Thyroid gland (tissue), 4 donors: ENCODE data around the gene MORC2. TPM values are rescaled to one million over a fixed set of nuclear protein-coding genes. Genes with fewer than 3 reads are reported as not detected.

Experiments
- DNase-seq, 2 donors: peaks; one replicate each; pipeline ENCODE4 v3.0.0-alpha.2; 2019
- H3K27ac ChIP-seq, 3 donors: fragments of 200-600 bp; sonication (generic); 1 replicate in 2 of 3; 2 replicates in 1 of 3; pipeline ENCODE4 v1.5.1; 2016 to 2019; ENCODE audit warnings: mild to moderate bottlenecking in 1 of 3, moderate library complexity in 1 of 3
- H3K27me3 ChIP-seq: fragments of 200-600 bp; sonication (generic); one replicate; pipeline ENCODE4 v1.5.1; 2019
- H3K36me3 ChIP-seq, 2 donors: fragments of 200-600 bp; sonication (generic); one replicate each; pipeline ENCODE4 v1.5.1; 2016 to 2019
- H3K4me1 ChIP-seq, 2 donors: fragments of 200-600 bp; sonication (generic); one replicate each; pipeline ENCODE4 v1.5.1; 2017 to 2019
- H3K4me3 ChIP-seq, 3 donors: fragments of 200-600 bp; sonication (generic); replicated peaks in 1 of 3; 1 replicate in 2 of 3; 2 replicates in 1 of 3; pipeline ENCODE4 v1.5.1; 2016; ENCODE audit warnings: mild to moderate bottlenecking in 1 of 3
- H3K9me3 ChIP-seq: fragments of 200-600 bp; sonication (generic); one replicate; pipeline ENCODE4 v1.5.1; 2017
- CTCF ChIP-seq, 6 experiments: fragments of 200-600 bp in 3 of 6; fragments of 450-650 bp in 3 of 6; sonication (generic) in 3 of 6; IDR thresholded peaks; one replicate each; pipeline ENCODE4 v1.5.1; 2016 to 2019; ENCODE audit warnings: antibody characterized with exemption in 6 of 6, mild to moderate bottlenecking in 2 of 6, inconsistent platforms in 1 of 6, moderate library complexity in 1 of 6
- POLR2A ChIP-seq, 2 donors: fragments of 450-650 bp; IDR thresholded peaks; one replicate each; pipeline ENCODE4 v1.6.1; 2017; ENCODE audit warnings: antibody characterized with exemption in 2 of 2, mild to moderate bottlenecking in 2 of 2, moderate library complexity in 1 of 2
- WGBS, 2 donors: methylation state at CpG; one replicate each; pipeline ENCODE4 v1.1.5; 2017; 5-methylcytosine and 5-hydroxymethylcytosine counted together
- intact Hi-C: fragments of 100-400 bp; cut with DNase I; formaldehyde crosslinking; loops from one replicate; pipeline ENCODE4 v1.15.1; 2023
- total RNA-seq, 4 donors: library from RNA; depleted of rRNA; stranded (reverse); fragments of >200 nt; gene quantifications; one replicate each; pipeline ENCODE4 v1.2.3, GENCODE V29; 2016

MORC2 gene
- total RNA-seq, 4 donors from 2014 or later = 14.9 to 32.8 (median 24.6) TPM

- no peaks in the 10 kb centered on the region for H3K4me1 ChIP-seq
- peaks cover 94 to 96% of the 10 kb centered on the region in 2 donors for H3K36me3 ChIP-seq
- intact Hi-C loops = no loop called here
- H3K4me3 ChIP-seq = no peak overlapping the region
- H3K9me3 ChIP-seq = no peaks in the 10 kb centered on the region
- TF ChIP-seq CTCF (IDR thresholded peaks at IDR 0.05) = no peak
- TF ChIP-seq POLR2A (IDR thresholded peaks at IDR 0.05) = no peak
- H3K27ac ChIP-seq = no peak overlapping the region
- no peak for DNase-seq
- 96 to 97% methylated on average over 16 of the region's 16 CpGs for WGBS, 2 donors
- no peaks in the 10 kb centered on the region for H3K27me3 ChIP-seq
These were observed 35.9 kb downstream of the MORC2 start for GRCh38 chr22:30932661-30933060.

- WGBS, 2 donors = 90 to 99% methylated on average over 4 of the region's 4 CpGs
- H3K36me3 ChIP-seq = peaks cover 90 to 96% of the 10 kb centered on the region in 2 donors
These were observed 36.9 kb downstream of the MORC2 start for GRCh38 chr22:30931541-30932300.

GRCh38 chr22:30930228-30930627 lies 38.3 kb downstream of the MORC2 start:
- H3K9me3 ChIP-seq = no peaks in the 10 kb centered on the region
- intact Hi-C loops = no loop called here
- 89 to 97% methylated on average over 3 of the region's 3 CpGs for WGBS, 2 donors
- H3K4me3 ChIP-seq = no peak overlapping the region
- H3K27me3 ChIP-seq = no peaks in the 10 kb centered on the region
- H3K27ac ChIP-seq = no peak overlapping the region
- TF ChIP-seq POLR2A (IDR thresholded peaks at IDR 0.05) (no peak), CTCF (IDR thresholded peaks at IDR 0.05) (no peak)
- no peaks in the 10 kb centered on the region for H3K4me1 ChIP-seq
- H3K36me3 ChIP-seq = peaks cover 79 to 89% of the 10 kb centered on the region in 2 donors
- DNase-seq = no peak

More at GRCh38 chr22:30931541-30932300, 36.9 kb downstream of the MORC2 start:
- DNase-seq = no peak
- Histone ChIP-seq H3K27ac (no peak overlapping the region), H3K4me3 (no peak overlapping the region), H3K4me1 (no peaks in the 10 kb centered on the region), H3K9me3 (no peaks in the 10 kb centered on the region), H3K27me3 (no peaks in the 10 kb centered on the region)
- no peak for TF ChIP-seq POLR2A (IDR thresholded peaks at IDR 0.05)
- TF ChIP-seq CTCF (IDR thresholded peaks at IDR 0.05) = no peak
- intact Hi-C loops = no loop called here

- WGBS, 2 donors = 94 to 95% methylated on average over 6 of the region's 6 CpGs
- Histone ChIP-seq H3K36me3 (peaks cover 61 to 71% of the 10 kb centered on the region in 2 donors), H3K27me3 (no peaks in the 10 kb centered on the region), H3K9me3 (no peaks in the 10 kb centered on the region), H3K4me3 (no peak overlapping the region), H3K27ac (no peak overlapping the region), H3K4me1 (no peaks in the 10 kb centered on the region)
- no peak for DNase-seq
- intact Hi-C loops = no loop called here
- TF ChIP-seq CTCF (IDR thresholded peaks at IDR 0.05) (no peak), POLR2A (IDR thresholded peaks at IDR 0.05) (no peak)
These were observed 40.2 kb downstream of the MORC2 start for GRCh38 chr22:30928401-30928800.

GRCh38 chr22:30927806-30928205 lies 40.8 kb downstream of the MORC2 start:
- no peak for DNase-seq
- Histone ChIP-seq H3K4me3 (no peak overlapping the region), H3K27me3 (no peaks in the 10 kb centered on the region), H3K4me1 (no peaks in the 10 kb centered on the region), H3K9me3 (no peaks in the 10 kb centered on the region), H3K36me3 (peaks cover 55 to 65% of the 10 kb centered on the region in 2 donors), H3K27ac (no peak overlapping the region)
- TF ChIP-seq CTCF (IDR thresholded peaks at IDR 0.05) (no peak), POLR2A (IDR thresholded peaks at IDR 0.05) (no peak)
- intact Hi-C loops = no loop called here
- 93 to 96% methylated on average over 10 of the region's 10 CpGs for WGBS, 2 donors
